DOHH2 (cell line): ENCODE results near the gene SELPLG.

ENCODE experiments used
- EZH2phosphoT487 ChIP-seq: fragments of 200-600 bp; sonication (generic); IDR thresholded peaks from 2 replicates; pipeline ENCODE4 v1.6.1; 2017; ENCODE audit warnings: borderline replicate concordance, mild to moderate bottlenecking, antibody characterized with exemption, low read length, moderate library complexity, mixed read lengths
- TF ChIP-seq, protein P1 (sequence below): fragments of 200-600 bp; sonication (generic); IDR thresholded peaks from one replicate; pipeline ENCODE4 v1.5.1; 2014; ENCODE audit warnings: antibody characterized with exemption, mild to moderate bottlenecking, low read depth, low read length; ENCODE audit not compliant: poor library complexity, severe bottlenecking

DNA sequence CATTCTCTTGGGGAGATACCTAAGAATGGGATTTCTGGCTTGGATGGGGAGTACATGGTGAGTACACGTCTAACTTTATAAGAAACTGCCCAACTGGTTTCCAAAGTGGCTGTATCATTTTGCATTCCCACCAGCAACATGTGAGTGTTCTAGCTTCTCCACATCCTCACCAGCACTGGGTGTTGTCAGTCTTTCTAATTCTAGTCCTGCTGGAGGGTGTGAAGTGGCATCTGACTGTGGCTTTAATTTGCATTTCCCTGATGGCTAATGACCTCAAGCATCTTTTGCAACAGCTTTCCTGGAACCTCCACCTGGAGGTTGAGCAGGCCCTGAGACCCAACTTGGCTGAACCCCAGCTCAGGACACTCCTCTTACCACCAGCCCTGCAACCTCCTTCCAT is 17.8 kb downstream of the SELPLG start:
- TF ChIP-seq, protein P1, sequence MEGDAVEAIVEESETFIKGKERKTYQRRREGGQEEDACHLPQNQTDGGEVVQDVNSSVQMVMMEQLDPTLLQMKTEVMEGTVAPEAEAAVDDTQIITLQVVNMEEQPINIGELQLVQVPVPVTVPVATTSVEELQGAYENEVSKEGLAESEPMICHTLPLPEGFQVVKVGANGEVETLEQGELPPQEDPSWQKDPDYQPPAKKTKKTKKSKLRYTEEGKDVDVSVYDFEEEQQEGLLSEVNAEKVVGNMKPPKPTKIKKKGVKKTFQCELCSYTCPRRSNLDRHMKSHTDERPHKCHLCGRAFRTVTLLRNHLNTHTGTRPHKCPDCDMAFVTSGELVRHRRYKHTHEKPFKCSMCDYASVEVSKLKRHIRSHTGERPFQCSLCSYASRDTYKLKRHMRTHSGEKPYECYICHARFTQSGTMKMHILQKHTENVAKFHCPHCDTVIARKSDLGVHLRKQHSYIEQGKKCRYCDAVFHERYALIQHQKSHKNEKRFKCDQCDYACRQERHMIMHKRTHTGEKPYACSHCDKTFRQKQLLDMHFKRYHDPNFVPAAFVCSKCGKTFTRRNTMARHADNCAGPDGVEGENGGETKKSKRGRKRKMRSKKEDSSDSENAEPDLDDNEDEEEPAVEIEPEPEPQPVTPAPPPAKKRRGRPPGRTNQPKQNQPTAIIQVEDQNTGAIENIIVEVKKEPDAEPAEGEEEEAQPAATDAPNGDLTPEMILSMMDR, result no peak
- no peak for TF ChIP-seq EZH2phosphoT487
